GM21515 (cell line): ENCODE results near the gene S100Z.
"Not testable (repeated sequence)": the region's sequence is repeated elsewhere in the genome, so short reads cannot be mapped to it uniquely, and the experiment has no call there.

Experiments
- ATAC-seq: cut with Tn5 transposase; IDR thresholded peaks from one replicate; pipeline ENCODE4 v1.9.1; 2021; ENCODE audit not compliant: unreplicated experiment

The S100Z gene

DNA sequence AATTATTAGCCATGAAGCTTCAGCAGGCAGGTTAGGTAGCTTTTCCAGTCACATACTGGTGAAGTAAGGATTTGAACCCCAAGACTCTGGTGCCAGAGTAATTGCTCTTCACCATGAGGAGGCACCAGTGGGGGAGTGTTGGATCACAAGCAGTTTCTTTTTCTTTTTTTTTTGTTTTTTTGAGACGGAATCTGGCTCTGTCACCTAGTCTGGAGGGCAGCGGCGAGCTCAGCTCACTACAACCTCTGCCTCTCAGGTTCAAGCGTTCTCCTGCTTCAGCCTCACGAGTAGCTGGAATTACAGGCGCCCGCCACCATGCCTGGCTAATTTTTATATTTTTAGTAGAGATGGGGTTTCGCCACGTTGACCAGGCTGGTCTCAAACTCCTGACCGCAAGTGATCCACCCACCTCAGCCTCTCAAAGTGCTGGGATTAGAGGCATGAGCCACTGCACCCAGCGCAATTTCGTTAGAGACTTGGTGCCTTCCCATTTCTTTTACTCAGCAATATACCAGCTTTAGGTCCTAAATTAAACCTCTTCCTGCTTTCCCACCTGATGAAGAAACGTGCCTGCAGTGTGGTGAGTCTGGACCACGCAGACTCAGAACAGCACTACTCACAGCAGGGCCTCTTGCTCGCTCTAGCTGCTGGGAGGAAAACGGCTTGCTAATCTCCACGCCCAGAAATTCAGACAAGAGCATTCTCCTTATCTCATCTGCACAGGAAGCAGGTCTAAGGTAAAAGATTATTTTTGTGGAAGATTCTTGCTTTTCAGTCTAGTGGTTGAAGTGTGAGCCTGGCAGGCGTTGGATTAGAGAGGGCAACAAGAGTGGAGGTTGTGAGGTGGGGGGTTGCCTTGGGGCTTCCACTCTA is at the start of gene S100Z:
TSS of gene S100Z (plus strand) at position 596 of the 873 bp plus-strand sequence. CDS start 25,346 bp downstream, outside the sequence.
- no peak for ATAC-seq

DNA sequence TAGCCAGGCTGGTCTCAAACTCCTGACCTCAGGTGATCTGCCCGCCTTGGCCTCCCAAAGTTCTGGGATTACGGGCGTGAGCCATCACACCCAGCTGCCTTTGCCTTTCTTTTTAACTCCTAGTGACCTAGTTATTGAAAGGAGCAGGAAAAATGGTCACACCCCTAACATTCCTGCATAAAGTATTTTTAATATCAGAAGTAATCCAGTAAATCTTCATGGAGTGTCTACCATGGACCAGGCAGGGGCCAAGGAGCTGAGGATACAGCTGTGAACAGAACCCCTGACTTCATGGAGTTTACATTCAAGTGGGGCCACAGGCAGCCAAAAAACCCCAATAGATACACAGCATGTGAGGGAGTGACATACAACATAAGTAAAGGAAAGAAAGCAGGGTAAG is 49.2 kb upstream of the S100Z start:
- no peak for ATAC-seq

DNA sequence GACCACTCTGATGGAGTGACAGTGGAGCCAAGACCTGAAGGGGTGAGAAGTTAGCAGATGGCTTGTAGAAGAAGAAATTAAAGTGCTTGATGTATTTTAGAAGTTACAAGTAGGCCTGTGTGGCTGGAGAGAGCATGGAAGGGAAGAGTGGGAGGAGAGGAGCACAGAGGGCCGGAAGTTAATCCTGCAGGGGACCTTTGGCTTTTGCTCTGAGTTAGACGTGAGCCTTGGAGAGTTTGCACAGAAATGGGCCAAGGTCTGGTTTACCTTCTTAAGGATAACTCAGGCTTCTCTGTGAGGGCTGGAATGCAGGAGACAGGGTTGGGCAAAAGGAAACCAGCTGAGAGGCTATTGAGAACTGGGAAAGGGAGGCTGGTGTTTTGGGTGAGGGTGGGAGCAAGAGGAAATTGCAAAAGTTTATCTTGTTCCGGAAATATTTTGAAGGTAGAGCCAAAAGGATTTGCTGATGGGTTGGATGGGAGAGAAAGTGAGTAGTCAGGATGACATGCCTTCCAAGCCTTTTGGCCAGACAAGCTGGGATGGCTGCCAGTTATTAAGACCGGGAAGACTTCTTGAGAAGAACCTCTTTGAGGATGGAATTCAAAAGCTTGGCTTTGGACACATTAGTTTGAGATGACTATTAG is 48.5 kb upstream of the S100Z start:
- no peak for ATAC-seq

DNA sequence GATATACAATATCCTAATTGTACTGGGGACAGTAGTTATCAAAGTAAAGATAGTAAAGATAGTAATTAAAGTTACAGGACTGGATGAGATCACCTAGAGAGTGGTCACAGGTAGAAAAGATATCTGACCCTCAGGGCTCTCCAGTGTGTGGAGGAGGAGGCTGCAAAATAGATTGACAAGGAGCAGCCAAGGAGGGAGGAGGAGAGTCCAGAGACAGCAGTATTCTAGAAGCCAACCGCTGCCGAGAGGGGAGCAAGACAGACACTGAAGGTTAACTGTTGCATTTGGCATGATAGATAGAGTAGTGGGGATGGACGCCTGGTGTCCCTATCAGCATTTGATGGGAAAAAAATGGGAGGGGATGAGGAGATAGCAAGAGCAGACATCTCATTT is 48.0 kb upstream of the S100Z start:
- no peak for ATAC-seq

DNA sequence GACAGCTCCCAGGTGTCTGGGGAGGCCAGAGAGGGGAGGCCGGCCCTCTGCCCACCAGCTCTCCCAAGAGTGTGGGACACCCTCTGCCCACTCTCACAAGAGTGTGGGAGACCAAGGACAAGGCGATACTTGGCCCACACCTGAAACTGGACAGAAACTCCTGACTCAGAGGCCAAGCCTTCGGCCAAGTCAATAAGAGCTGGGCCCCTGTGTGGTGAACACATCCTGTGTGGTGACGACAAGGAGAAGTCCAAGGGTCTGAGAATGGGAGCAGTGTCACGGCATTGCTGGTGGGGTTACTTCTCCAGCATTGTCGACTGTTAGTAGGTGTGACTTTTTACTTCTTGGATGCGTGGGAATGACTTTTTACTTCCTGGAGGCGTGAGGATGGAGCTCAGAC is 45.5 kb upstream of the S100Z start:
- no peak for ATAC-seq

DNA sequence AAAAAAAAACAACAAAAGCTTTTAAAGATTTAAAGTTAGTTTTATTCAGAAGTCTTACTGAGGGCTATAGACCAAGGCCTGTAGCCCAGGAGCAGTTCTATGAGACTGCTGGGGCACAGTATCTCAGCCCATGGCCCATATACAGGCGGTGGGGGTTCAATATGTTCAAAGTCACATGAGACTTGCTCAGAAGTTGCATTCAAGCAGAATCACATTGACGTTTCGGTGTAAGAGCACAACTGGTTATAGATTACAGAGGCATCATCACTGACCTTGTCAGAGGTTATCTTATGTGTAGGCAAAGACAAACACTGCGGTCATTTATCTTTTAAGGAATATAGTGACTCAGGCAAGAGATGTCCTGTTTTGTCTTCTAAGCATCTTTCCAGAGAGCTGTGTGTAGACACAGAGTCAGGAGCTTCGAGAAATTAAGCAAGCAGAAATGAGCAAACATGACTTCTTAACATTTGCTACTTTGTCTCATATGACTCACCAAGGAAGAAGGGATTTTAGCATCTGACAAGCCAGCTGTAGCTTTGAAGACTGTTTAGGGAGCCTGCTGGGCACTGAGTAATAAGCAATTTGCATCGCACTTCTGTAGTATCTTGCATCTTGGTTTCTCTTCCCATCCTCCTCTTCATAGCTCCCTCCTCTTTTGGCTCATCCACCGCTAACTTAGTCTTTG is 43.9 kb upstream of the S100Z start:
- ATAC-seq = no peak

DNA sequence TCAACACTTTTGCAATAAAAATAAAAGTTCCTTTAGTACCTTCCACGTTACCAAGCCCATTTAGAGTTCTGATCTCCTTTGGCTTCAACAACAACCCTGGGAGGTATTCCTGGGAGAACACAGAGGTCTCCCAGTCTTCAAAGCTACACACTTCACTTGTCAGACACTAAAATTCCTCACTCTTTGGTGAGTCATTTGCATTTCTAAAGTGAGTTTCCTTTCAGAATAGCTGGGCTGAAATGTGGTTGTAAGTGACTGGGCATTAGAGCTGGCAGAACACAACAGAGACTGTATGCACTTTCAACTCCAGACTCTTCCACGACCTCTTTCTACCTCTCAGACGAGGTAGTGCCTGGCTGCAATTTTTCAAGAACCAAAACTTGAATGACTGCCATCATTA is 42.5 kb upstream of the S100Z start:
- ATAC-seq = no peak

DNA sequence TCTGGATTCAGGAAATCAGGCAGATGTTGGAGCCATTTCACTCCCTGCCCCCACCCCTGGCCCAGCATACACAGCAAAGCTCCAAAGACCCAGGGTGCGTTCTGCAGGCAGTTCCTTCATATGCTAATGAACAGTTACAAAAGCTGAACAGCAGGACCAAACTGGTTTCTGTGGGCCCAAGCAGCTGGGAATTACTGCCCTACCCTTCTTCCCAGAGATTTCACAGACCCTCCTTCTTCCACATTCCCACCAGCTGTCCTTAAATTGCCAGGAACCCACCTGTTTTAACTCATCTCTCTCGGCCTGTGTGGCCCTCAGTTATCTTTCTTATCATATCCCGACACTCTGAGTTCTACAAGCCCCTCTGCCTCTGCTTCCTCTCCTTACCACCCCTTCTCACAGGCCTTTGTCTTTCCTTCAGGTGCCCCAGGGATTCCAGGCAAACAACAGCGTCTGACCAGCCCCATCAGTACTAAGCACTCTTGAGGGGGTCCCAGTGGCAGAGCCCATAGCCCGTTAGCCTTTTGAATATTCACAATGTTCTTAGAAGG is 41.6 kb upstream of the S100Z start:
- ATAC-seq = no peak

DNA sequence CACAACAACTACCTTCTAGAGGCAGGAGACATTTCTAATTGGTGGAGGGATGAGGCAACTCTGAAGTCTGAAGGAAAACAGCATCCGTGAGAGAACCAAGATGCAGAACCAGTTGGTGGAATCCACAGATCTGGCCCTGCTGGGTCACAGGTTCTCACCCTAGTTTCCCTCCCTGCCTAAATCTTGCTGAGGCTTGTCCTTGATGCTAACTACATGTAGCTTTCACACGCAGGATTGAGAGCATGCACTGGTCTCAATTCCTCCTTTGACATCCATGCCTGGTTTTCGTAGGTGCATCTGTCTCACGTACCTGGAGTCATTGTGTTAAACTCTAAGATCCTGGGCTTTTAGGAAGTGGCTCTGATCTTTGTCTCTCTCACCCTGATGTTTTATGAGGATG is 40.7 kb upstream of the S100Z start:
- no peak for ATAC-seq

DNA sequence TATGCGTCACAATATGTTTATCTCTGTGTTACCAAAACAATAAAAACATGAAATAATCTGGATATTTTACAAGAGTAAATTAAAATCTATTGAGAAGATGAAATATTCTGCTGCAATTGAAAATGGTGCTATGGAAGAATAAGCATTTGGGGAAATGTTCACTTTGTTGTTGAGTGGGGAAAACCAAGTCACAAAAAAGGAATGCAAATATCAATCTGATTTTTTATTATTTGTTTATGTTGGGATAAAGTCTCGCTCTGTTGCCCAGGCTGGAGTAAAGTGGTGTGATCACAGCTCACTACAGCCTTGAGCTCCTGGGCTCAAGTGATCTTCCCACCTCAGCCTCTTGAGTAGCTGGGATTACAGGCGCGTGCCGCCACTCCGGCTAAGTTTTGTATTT is 39.6 kb upstream of the S100Z start:
- ATAC-seq = no peak

DNA sequence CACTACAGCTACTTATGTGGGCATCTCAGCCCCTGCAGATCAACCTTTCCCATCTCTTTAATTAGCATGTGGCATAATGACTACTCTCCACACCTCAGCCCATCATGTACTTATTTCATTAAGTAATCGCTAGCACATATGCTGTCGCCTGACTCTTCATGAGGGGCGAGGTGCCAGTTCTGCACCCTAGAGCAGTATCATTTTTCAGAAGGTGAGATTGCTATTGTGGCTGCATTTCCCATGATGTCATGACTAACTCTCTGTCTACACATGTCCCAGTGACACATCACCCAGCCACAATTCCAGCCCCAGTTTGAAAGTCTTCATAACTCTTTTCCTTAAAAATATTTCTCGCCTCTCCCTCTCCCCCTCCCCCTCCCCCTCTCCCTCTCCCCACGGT is 38.6 kb upstream of the S100Z start:
- ATAC-seq = no peak

DNA sequence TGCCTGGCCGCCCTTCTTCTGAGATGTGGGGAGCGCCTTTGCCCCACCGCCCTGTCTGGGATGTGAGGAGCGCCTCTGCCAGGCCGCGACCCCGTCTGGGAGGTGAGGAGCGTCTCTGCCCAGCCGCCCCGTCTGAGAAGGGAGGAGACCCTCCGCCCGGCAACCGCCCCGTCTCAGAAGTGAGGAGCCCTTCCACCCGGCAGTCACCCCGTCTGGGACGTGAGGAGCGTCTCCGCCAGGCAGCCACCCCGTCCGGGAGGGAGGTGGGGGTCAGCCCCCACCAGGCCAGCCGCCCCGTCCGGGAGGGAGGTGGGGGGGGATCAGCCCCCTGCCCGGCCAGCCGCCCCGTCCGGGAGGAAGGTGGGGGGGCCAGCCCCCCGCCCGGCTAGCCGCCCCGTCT is 37.6 kb upstream of the S100Z start:
- ATAC-seq = not testable (repeated sequence)

DNA sequence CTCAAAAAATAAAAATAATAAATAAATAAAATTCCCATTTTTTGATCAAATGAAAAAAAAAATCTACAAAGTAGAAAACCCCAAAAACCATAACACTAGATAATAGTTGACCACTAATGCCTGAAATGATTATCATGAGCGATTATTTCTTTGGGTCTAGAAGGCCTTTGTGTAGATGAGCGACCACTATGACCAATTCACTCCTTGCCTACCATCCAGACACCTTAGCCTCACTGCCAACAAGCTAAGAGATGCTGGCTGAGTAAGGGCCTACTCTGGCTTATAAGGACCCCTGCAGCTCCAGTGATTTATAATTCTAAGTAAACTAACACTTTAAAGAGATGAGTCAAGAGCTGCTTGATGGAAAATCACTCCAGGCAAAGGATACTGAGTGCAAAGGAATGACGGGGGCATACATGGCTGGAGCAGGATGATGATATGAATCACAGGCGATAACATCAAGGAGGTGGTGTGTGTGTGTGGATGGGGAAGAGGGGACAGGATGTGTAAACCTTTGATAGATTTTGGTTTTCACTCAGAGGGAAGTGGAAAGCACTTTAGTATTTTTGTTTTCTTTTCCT is 35.7 kb upstream of the S100Z start:
- no peak for ATAC-seq

DNA sequence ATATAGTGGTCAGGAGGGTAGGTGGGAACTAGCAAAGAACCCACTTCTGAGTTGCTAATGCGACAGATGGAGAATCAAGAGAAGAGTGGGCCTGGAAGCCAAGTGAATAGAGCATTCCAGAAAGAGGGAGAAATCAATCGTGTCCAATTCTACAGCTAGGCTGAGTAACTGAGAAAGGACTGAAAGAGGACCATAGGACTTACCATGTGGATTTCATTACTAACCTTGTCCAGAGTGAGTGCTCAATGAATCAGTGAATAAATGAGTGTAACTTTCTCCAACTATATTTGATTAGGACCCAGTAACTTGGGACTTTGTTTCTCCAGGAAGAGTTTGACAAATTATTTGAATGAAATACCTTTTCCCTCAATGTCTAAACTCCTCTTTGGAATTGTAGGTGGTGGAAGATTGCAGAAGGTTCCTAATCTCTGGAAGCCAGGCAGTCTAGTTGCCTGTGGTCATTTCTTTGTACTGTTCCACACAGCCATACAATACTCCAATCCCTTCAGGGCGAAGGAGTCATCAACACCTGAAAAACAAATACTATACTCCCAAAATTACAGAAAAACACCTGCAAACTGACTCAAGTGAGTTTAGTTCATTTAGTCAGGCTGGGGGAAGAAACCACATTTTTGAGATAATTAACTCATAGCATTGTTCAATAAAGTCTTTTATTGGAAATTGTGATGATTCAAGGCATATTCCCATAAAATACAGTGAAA is 33.5 kb upstream of the S100Z start:
- ATAC-seq = no peak

DNA sequence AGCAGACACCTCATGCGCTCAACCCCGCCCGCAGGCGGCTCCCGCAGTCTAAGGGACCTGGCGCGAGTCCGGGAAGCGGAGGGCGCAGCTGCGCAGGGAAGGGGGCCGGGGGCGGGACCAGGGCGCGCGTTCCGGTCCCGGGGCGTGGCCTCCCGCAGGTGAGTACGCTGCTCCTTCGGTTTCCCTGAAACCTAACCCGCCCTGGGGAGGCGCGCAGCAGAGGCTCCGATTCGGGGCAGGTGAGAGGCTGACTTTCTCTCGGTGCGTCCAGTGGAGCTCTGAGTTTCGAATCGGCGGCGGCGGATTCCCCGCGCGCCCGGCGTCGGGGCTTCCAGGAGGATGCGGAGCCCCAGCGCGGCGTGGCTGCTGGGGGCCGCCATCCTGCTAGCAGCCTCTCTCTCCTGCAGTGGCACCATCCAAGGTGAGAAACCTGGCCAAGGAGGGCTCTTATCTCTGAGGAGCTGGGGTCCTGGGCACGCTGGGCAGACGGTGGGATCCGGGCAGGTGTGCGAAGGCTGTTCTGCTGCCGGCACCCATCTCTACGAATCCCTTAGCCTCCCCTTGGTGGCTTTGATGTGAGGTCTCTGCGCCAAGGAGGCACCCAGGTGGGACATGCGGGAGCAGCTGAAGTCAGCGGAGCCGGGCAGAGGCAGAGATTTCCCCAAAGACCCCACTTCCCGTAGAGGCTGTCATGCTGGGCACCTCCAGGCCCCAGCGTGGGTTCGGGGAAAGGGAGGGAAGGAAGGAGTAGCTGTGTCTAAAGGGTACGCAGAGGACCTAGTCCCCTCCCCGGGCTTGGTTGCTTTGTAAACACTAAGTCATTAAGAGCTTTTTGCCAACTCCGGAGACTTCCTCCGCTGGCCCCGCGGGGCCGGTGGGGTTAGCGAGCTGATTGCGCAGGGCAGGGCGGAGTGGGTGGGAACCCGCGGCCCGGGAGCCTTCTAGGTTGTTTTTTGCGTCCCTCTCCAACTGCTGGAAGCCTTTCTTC is 30.7 kb upstream of the S100Z start, which contains the start of gene F2RL1:
TSS of gene F2RL1 (plus strand) at position 187 of the 988 bp plus-strand sequence. CDS start at position 340, 153 bp downstream.
- no peak for ATAC-seq

DNA sequence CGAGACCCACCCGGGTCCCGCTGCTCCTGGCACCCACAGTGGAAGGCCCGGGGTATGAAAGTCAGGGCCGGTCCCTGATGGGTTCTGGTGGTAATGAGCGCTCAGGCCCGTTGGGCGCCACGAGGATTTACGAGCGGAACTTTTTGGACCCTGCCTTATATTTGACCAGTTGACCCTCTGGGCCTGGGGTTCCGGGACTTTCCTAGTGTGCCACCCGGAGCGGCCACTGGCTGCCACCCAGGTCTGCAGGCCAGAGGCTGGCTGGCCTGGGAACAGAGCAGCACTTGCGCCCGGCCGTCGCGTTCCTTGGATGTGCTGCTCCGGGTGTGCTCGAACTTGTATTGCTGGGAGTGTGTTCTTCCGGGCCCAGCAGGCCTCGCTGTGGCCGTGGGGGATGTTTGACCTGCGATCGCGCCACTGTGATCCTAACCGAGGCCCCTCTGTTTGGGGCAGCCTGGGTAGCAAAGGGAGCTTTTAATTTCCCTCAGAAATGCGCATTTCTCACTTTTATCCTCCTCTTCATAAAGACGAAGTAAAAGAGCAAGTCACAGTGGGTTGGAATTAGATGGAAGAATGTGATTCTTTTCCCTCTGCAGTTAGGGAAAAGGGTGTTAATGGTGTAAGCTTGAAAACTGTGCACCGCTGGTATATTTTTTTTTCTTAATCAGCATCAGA is 29.8 kb upstream of the S100Z start:
- ATAC-seq = no peak

DNA sequence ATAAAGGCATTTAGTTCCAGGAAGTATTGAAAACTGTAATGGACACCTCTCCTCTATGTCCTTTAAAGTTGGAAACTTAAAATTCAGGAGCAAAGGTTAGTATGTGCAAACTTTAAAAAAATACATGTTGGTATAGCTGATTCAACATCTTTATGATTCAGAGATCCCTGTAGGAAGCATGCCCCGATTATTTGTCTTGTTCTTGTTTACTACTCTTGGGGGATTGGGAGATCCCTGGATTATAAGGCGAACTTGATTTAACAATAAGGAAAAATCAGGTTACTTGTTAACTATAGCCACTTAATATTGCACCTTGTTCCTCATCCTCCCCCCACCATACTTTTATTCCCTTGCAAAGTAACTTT is 29.3 kb upstream of the S100Z start:
- no peak for ATAC-seq

DNA sequence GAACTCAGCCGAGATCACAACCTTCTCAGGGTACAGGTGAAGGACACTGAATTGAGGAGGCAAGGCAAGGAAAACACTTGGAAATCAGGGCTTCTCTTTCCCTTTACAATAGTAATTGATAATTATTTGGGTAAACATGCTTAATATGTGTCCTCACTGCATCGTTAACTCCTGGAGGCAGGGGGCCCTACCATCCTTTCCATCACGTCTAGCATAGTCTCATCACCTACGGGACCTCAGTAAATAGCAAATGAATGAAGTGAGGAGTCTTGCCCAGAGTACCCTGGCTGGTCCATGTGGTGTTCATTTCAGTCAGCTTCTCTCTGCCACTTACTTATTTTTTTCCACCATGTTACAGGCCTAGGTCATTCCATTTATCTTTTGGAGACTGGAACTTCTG is 28.7 kb upstream of the S100Z start:
- ATAC-seq = no peak
